ENCODE data around the gene PPP1R16B.

PPP1R16B gene

GRCh38 chr20:38902601-38903000, 97.1 kb downstream of the PPP1R16B start:
- DNase-seq = no peak

- no peak for DNase-seq
Observed at GRCh38 chr20:38903335-38903734, 97.8 kb downstream of the PPP1R16B start.

- DNase-seq = no peak
Observed at GRCh38 chr20:38905375-38905774, 99.9 kb downstream of the PPP1R16B start.

- no peak for DNase-seq
Observed at GRCh38 chr20:38907918-38908677, 102.6 kb downstream of the PPP1R16B start.

GRCh38 chr20:38915355-38915754, 109.9 kb downstream of the PPP1R16B start:
- DNase-seq = no peak

GRCh38 chr20:38917657-38918056, 112.2 kb downstream of the PPP1R16B start:
- DNase-seq = no peak

- no peak for DNase-seq
Observed at GRCh38 chr20:38918172-38918571, 112.7 kb downstream of the PPP1R16B start.

GRCh38 chr20:38919683-38920082, 114.2 kb downstream of the PPP1R16B start:
- no peak for DNase-seq

- no peak for DNase-seq
Observed at GRCh38 chr20:38920411-38920810, 114.9 kb downstream of the PPP1R16B start.

GRCh38 chr20:38920851-38921250, 115.4 kb downstream of the PPP1R16B start:
- DNase-seq = no peak

- DNase-seq = no peak
Observed at GRCh38 chr20:38924718-38925117, 119.2 kb downstream of the PPP1R16B start.

- DNase-seq = peak; percentile 89
Observed at GRCh38 chr20:38926142-38926933, 120.8 kb downstream of the PPP1R16B start, which contains the start of gene FAM83D. Gene FAM83D, plus strand, starts transcription at chr20:38926417. Its CDS starts 26 bp downstream, at chr20:38926443.

- DNase-seq = no peak
Observed at GRCh38 chr20:38926934-38927616, 121.6 kb downstream of the PPP1R16B start.

- no peak for DNase-seq
Observed at GRCh38 chr20:38927902-38928578, 122.5 kb downstream of the PPP1R16B start.

GRCh38 chr20:38930242-38930569, 124.7 kb downstream of the PPP1R16B start:
- DNase-seq = no peak

- DNase-seq = no peak
Observed at GRCh38 chr20:38931984-38932383, 126.5 kb downstream of the PPP1R16B start.

GRCh38 chr20:38932457-38933120, 127.1 kb downstream of the PPP1R16B start:
- DNase-seq = no peak

- DNase-seq = no peak
Observed at GRCh38 chr20:38934530-38934929, 129.0 kb downstream of the PPP1R16B start.

- DNase-seq = no peak
Observed at GRCh38 chr20:38935285-38935684, 129.8 kb downstream of the PPP1R16B start.

- no peak for DNase-seq
Observed at GRCh38 chr20:38935967-38936407, 130.5 kb downstream of the PPP1R16B start.

GRCh38 chr20:38937000-38937399, 131.5 kb downstream of the PPP1R16B start:
- no peak for DNase-seq

- no peak for DNase-seq
Observed at GRCh38 chr20:38937978-38938473, 132.5 kb downstream of the PPP1R16B start.

Measured in activated CD4-positive, alpha-beta T cell treated with anti-CD3 and anti-CD28 coated beads, Interleukin-2, amount 50 U/mL, for 1 hour (primary cell).